ENCODE measurements around the gene LRRC47. TPM values are rescaled to one million over a fixed set of nuclear protein-coding genes. Genes with fewer than 3 reads are reported as not detected.
A peak's percentile ranks its signal among the peaks of the same experiment; 100 is the strongest.

The LRRC47 gene
- total and polyA plus RNA-seq, 7 donors = 44.3 to 126 (median 93.9) TPM

DNA sequence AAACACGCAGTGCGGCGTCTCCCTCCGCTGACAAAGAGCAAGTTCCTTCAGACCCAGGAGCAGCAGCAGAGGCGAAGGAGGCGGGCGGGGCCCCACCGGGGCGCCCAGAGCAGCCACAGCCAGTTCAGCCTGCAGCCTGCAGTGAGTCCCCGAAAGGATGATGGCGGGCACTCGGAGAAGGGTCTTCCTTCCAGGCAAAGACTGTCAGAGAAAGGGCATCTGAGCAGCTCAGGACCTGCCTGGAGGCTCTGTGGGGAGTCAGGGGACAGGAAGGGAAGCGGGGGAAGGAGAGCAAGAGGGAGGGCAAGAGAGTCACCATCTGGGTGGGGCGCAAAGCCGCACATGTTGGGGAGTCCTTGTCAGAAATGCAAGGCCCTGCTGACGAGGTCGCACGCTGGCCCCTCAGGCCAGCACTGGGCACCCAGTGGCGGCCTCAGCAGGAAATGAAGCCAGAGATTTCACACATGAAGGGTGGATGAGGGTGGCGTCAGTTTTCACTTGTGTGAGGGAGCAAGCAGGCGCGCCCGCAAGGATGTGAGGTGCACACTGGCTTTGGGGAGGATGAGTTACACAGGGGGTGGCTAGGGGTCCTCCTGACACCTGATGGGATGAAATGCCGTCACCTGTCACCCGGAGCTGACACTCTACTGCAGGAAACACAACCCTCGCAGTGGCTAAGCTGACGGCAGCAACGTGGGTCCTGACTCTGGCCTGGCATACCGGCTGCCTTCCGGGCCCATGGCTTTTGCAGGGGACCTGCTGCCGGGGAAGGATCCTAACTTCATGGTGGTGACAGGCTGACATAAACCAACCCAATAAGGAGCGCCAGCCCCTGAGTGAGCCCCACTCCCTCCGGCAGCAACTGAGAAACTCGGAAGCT, 6.6 kb downstream of the LRRC47 start:
- no peak for DNase-seq
- 77 to 86% (median 78%) methylated on average over 34 of the region's 34 CpGs for WGBS, 3 donors
- Histone ChIP-seq H3K9me3 (no peaks in the 10 kb centered on the region), H3K36me3 (ENCODE audit: insufficient read depth in 1 of 2, low read depth in 1 of 2) (peaks cover 0 to 44% of the 10 kb centered on the region in 2 donors), H3K27me3 (ENCODE audit: insufficient read depth in 3 of 3, low read length in 2 of 3) (no peaks in the 10 kb centered on the region), H3K4me3 (no peak overlapping the region), H3K27ac (no peak overlapping the region), H3K4me1 (peaks cover 26% of the 10 kb centered on the region)
- ATAC-seq = peak in 1 of 4 donors; percentile 7
- TF ChIP-seq, protein P1, sequence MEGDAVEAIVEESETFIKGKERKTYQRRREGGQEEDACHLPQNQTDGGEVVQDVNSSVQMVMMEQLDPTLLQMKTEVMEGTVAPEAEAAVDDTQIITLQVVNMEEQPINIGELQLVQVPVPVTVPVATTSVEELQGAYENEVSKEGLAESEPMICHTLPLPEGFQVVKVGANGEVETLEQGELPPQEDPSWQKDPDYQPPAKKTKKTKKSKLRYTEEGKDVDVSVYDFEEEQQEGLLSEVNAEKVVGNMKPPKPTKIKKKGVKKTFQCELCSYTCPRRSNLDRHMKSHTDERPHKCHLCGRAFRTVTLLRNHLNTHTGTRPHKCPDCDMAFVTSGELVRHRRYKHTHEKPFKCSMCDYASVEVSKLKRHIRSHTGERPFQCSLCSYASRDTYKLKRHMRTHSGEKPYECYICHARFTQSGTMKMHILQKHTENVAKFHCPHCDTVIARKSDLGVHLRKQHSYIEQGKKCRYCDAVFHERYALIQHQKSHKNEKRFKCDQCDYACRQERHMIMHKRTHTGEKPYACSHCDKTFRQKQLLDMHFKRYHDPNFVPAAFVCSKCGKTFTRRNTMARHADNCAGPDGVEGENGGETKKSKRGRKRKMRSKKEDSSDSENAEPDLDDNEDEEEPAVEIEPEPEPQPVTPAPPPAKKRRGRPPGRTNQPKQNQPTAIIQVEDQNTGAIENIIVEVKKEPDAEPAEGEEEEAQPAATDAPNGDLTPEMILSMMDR (IDR thresholded peaks at IDR 0.05) = no peak
- intact Hi-C loops (cut with DNase I) = no loop called here

- no peak overlapping the region for H3K4me3 ChIP-seq
- ATAC-seq = peak in 3 of 4 donors; percentile 12 to 24 (median 24)
- DNase-seq = no peak
- peaks cover 2 to 51% of the 10 kb centered on the region in 2 donors for H3K36me3 ChIP-seq (ENCODE audit: insufficient read depth in 1 of 2, low read depth in 1 of 2)
- no peaks in the 10 kb centered on the region for H3K9me3 ChIP-seq
- H3K4me1 ChIP-seq = peaks cover 18% of the 10 kb centered on the region
- no peaks in the 10 kb centered on the region for H3K27me3 ChIP-seq (ENCODE audit: insufficient read depth in 3 of 3, low read length in 2 of 3)
- WGBS, 3 donors = 73 to 79% (median 74%) methylated on average over 16 of the region's 16 CpGs
- TF ChIP-seq, protein P1 (IDR thresholded peaks at IDR 0.05) = no peak
- intact Hi-C loops (cut with DNase I) = no loop called here
- no peak overlapping the region for H3K27ac ChIP-seq
Measured at GRCh38 chr1:3788756-3789420, 7.4 kb downstream of the LRRC47 start.

DNA sequence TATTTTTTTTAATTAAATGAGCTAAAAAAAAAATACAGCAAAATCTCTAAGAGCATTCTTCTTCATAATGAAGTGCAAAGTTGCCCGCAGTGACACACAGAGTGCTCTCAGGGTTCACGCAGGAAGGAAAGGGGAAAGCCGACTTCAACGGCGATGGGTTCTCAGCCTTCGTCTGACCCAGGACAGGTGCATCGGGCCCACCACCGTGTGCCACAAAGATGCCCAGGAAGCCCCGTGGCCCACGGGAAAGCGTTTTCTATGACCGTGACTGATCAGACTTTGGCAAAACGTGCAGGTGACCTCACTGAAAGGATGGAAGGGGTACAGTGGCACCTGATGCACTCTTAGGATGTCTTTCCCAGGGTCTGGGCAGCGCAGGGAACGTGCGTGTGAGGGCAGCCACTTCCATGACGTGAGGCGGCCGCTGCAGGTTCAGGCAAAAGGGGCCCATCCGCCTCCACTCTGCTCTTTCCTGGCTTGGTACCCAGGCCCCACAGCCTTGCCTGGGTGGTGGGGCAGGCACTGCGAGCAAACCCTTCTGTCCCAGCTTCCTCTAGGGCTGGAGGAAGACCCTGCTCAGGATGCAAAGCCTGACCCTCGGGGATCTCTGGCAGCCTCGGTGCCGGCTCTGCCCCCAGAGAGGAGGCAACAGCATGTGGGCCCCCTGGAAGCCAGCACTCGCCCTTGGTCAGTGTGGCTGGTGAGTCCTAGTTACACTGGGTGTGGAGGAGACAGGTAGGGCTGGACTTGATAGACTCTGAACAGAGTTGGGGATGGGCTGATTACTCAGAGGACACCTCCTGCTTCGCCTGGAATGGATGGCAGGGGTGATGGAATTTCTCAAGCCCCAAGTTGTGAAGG, 8.3 kb downstream of the LRRC47 start:
- DNase-seq = no peak
- 81 to 91% (median 82%) methylated on average over 26 of the region's 26 CpGs for WGBS, 3 donors

GRCh38 chr1:3787349-3787715, 9.0 kb downstream of the LRRC47 start:
- DNase-seq (no peak), ATAC-seq (no peak)
- TF ChIP-seq, protein P1 (IDR thresholded peaks at IDR 0.05) = no peak
- WGBS, 3 donors = 74 to 78% (median 77%) methylated on average over 10 of the region's 10 CpGs
- Histone ChIP-seq H3K27me3 (ENCODE audit: insufficient read depth in 3 of 3, low read length in 2 of 3) (no peaks in the 10 kb centered on the region), H3K9me3 (no peaks in the 10 kb centered on the region), H3K36me3 (ENCODE audit: insufficient read depth in 1 of 2, low read depth in 1 of 2) (peaks cover 2 to 61% of the 10 kb centered on the region in 2 donors), H3K27ac (no peak overlapping the region), H3K4me3 (no peak overlapping the region), H3K4me1 (peaks cover 5% of the 10 kb centered on the region)
- intact Hi-C loops (cut with DNase I) = no loop called here

More for the DNA sequence above, 8.3 kb downstream of the LRRC47 start:
- Histone ChIP-seq H3K27me3 (ENCODE audit: insufficient read depth in 3 of 3, low read length in 2 of 3) (no peaks in the 10 kb centered on the region), H3K4me3 (no peak overlapping the region), H3K27ac (no peak overlapping the region), H3K9me3 (no peaks in the 10 kb centered on the region), H3K4me1 (peaks cover 9% of the 10 kb centered on the region), H3K36me3 (ENCODE audit: insufficient read depth in 1 of 2, low read depth in 1 of 2) (peaks cover 2 to 60% of the 10 kb centered on the region in 2 donors)
- ATAC-seq = no peak
- TF ChIP-seq, protein P1 (IDR thresholded peaks at IDR 0.05) = no peak
- intact Hi-C loops (cut with DNase I) = no loop called here

Data from psoas muscle (tissue), 8 donors.